Heart left ventricle (tissue), 13 donors: ENCODE measurements around the gene MYO3A.

Experiments used
- POLR2A ChIP-seq, 2 donors: fragments of 450-650 bp; IDR thresholded peaks; one replicate each; pipeline ENCODE4 v1.6.1; 2017; ENCODE audit warnings: antibody characterized with exemption in 2 of 2, mild to moderate bottlenecking in 2 of 2, moderate library complexity in 2 of 2
- TF ChIP-seq, protein P1 (sequence below), 12 donors: fragments of 200-600 bp; sonication (generic) in 4 of 12; IDR thresholded peaks; one replicate each; pipeline versions ENCODE4 v1.5.0 to v1.8.0; 2018 to 2022; ENCODE audit warnings: antibody characterized with exemption in 12 of 12, mild to moderate bottlenecking in 5 of 12
- donor health status: ischemic (EF 13 %, LVEDD 7.1; RV severe dilation, severe dysfunction).
- donor health status: DM: no; HTN: yes; CAD: no.
- donor health status: DM: no; HTN: no; CAD: no.
- donor health status: ischemic (EF 25% LVEDD 6.9; RV normal size, moderate dysfunction).
- donor health status: ischemic (EF 25% LVEDD 5.7; RV mildly dilated, moderate dysfunction).
- donor health status: ischemic (EF 35%, LVEDD 5.7; RV mildly dilated, moderate dysfunction).
- donor health status: nonischemic (EF 11% LVEDD 7.7; RV severe dilation, severe dysfunction).
- donor health status: DM: yes; HTN: yes; CAD: no.
- donor health status: PGD.
- donor health status: ischemic (EF 29% LVEDD 5.4; RV normal size, mild dysfunction).
- donor health status: nonischemic (EF 23%, LVEDD 6.1; RV moderate dilation, normal function).

DNA sequence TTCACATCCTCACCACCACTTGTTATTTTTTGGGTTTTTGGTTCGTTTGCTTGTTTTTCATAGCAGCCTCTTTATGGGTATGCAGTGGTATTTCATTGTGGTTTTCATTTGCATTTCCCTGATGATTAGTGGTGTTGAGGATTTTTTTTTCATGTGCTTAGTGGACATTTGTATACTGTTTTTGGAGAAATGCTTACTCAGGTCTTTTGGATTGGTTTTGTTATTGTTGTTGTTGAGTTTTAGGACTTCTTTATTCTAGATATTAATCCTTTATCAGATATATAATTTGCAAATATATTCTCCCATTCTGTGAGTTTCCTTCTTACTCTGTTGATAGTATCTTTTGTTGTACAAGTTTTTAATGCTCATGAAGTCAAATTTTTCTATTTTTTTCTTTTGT lies 325.3 kb downstream of the MYO3A start:
- no peak for TF ChIP-seq POLR2A (IDR thresholded peaks at IDR 0.05)
- TF ChIP-seq, protein P1, sequence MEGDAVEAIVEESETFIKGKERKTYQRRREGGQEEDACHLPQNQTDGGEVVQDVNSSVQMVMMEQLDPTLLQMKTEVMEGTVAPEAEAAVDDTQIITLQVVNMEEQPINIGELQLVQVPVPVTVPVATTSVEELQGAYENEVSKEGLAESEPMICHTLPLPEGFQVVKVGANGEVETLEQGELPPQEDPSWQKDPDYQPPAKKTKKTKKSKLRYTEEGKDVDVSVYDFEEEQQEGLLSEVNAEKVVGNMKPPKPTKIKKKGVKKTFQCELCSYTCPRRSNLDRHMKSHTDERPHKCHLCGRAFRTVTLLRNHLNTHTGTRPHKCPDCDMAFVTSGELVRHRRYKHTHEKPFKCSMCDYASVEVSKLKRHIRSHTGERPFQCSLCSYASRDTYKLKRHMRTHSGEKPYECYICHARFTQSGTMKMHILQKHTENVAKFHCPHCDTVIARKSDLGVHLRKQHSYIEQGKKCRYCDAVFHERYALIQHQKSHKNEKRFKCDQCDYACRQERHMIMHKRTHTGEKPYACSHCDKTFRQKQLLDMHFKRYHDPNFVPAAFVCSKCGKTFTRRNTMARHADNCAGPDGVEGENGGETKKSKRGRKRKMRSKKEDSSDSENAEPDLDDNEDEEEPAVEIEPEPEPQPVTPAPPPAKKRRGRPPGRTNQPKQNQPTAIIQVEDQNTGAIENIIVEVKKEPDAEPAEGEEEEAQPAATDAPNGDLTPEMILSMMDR (IDR thresholded peaks at IDR 0.05): no peak
